IMR-90 (cell line): Measurements from ENCODE around the gene PRRX1. TPM values are rescaled to one million over a fixed set of nuclear protein-coding genes. Genes with fewer than 3 reads are reported as not detected.

Experiments used
- ATAC-seq: fragments of 200-7000 bp; cut with Tn5 transposase; 2 replicates; pipeline ENCODE4 v1.9.1; 2020; ENCODE audit warnings: low read depth, mild to moderate bottlenecking, moderate library complexity
- BruUV-seq: library from RNA; stranded (reverse); fragments of 400-500 nt; replicated peaks from 2 replicates; lab custom pipeline; 2021; lab: Mats Ljungman, UMichigan
- CTCF ChIA-PET: fragments of 300-600 bp; formaldehyde crosslinking; extraction: SDS; loops from one replicate; lab custom pipeline; 2021; ENCODE audit warnings: antibody characterized with exemption; lab: Yijun Ruan, JAX
- POLR2A ChIA-PET: fragments of 300-600 bp; sonication (Branson Sonifier 250); formaldehyde crosslinking; loops from one replicate; lab custom pipeline; 2022; ENCODE audit warnings: antibody characterized with exemption; ENCODE audit not compliant: unreplicated experiment; lab: Charles Lee
- DNase-seq: peaks from one replicate; pipeline ENCODE4 v3.0.0; 2013
- H2AFZ ChIP-seq: replicated peaks from 2 replicates; pipeline ENCODE3; 2013; ENCODE audit warnings: low read length, mild to moderate bottlenecking; ENCODE audit not compliant: poor library complexity
- H2AK5ac ChIP-seq: 2 replicates; pipeline ENCODE4 v1.6.1; 2013; ENCODE audit warnings: low read depth, low read length, inconsistent platforms
- H2AK9ac ChIP-seq: replicated peaks from 2 replicates; pipeline ENCODE3; 2013; ENCODE audit warnings: mild to moderate bottlenecking, low read depth, low read length, moderate library complexity; ENCODE audit not compliant: poor library complexity
- H2BK120ac ChIP-seq: 2 replicates; pipeline ENCODE4 v1.6.1; 2013; ENCODE audit warnings: low read depth, low read length, inconsistent platforms
- H2BK15ac ChIP-seq: 3 replicates; pipeline ENCODE4 v1.6.1; 2013; ENCODE audit warnings: low read depth, low read length, inconsistent platforms
- H2BK20ac ChIP-seq: 2 replicates; pipeline ENCODE4 v1.6.1; 2013; ENCODE audit warnings: low read depth, mild to moderate bottlenecking, inconsistent platforms, low read length, moderate library complexity
- H2BK5ac ChIP-seq: 2 replicates; pipeline ENCODE4 v1.6.1; 2013; ENCODE audit warnings: mild to moderate bottlenecking, low read depth, low read length, inconsistent platforms; ENCODE audit not compliant: poor library complexity, severe bottlenecking
- H3K14ac ChIP-seq: replicated peaks from 2 replicates; pipeline ENCODE4 v1.6.1; 2013; ENCODE audit warnings: low read depth, low read length, inconsistent platforms
- H3K18ac ChIP-seq: 2 replicates; pipeline ENCODE4 v1.6.1; 2013; ENCODE audit warnings: low read depth, low read length, control low read depth
- H3K23ac ChIP-seq: 2 replicates; pipeline ENCODE4 v1.6.1; 2013; ENCODE audit warnings: low read depth, low read length, inconsistent platforms
- H3K27ac ChIP-seq: 2 replicates; pipeline ENCODE4 v1.5.1; 2013; ENCODE audit warnings: mild to moderate bottlenecking, control low read depth, low read length; ENCODE audit not compliant: insufficient read depth
- H3K27me3 ChIP-seq: 2 replicates; pipeline ENCODE4 v1.6.1; 2013; ENCODE audit warnings: low read length; ENCODE audit not compliant: control insufficient read depth, insufficient read depth
- H3K36me3 ChIP-seq: 2 replicates; pipeline ENCODE4 v1.6.1; 2013; ENCODE audit warnings: low read length, mixed read lengths; ENCODE audit not compliant: control insufficient read depth, insufficient read depth
- H3K4ac ChIP-seq: 2 replicates; pipeline ENCODE4 v1.6.1; 2013; ENCODE audit warnings: low read depth, low read length, inconsistent platforms
- H3K4me1 ChIP-seq: 2 replicates; pipeline ENCODE4 v1.6.1; 2013; ENCODE audit warnings: low read length, mixed read lengths; ENCODE audit not compliant: control insufficient read depth, insufficient read depth
- H3K4me2 ChIP-seq: 2 replicates; pipeline ENCODE4 v1.6.1; 2013; ENCODE audit warnings: low read depth, mild to moderate bottlenecking, control low read depth, low read length, moderate library complexity
- H3K4me3 ChIP-seq: 2 replicates; pipeline ENCODE4 v1.5.1; 2013; ENCODE audit warnings: low read depth, mild to moderate bottlenecking, control low read depth, low read length, moderate library complexity; ENCODE audit not compliant: insufficient read depth
- H3K56ac ChIP-seq: 2 replicates; pipeline ENCODE4 v1.6.1; 2013; ENCODE audit warnings: low read length, inconsistent platforms; ENCODE audit not compliant: insufficient read depth; ENCODE audit errors: extremely low read depth
- H3K79me1 ChIP-seq, 2 experiments: 2 replicates each; pipeline ENCODE4 v1.6.1; 2013; ENCODE audit warnings: low read length in 2 of 2, inconsistent platforms in 1 of 2, low read depth in 1 of 2
- H3K9ac ChIP-seq: 2 replicates; pipeline ENCODE4 v1.6.1; 2013; ENCODE audit warnings: low read depth, low read length, control low read depth
- H3K9me1 ChIP-seq: 2 replicates; pipeline ENCODE4 v1.6.1; 2013; ENCODE audit warnings: low read length, inconsistent platforms; ENCODE audit not compliant: insufficient read depth
- H3K9me3 ChIP-seq: 2 replicates; pipeline ENCODE4 v1.6.1; 2013; ENCODE audit warnings: low read length; ENCODE audit not compliant: control insufficient read depth, insufficient read depth
- H4K20me1 ChIP-seq: 2 replicates; pipeline ENCODE4 v1.6.1; 2013; ENCODE audit warnings: low read length, inconsistent platforms; ENCODE audit not compliant: insufficient read depth
- H4K5ac ChIP-seq: 2 replicates; pipeline ENCODE4 v1.6.1; 2013; ENCODE audit warnings: mild to moderate bottlenecking, low read depth, low read length, control low read depth
- H4K8ac ChIP-seq, 2 experiments: 2 replicates each; pipeline ENCODE4 v1.6.1; 2013; ENCODE audit warnings: low read depth in 2 of 2, low read length in 2 of 2, control low read depth in 1 of 2, inconsistent platforms in 1 of 2
- H4K91ac ChIP-seq: 2 replicates; pipeline ENCODE4 v1.6.1; 2013; ENCODE audit warnings: low read depth, low read length, inconsistent platforms; ENCODE audit not compliant: insufficient read depth
- CEBPB ChIP-seq: IDR thresholded peaks from 2 replicates; pipeline ENCODE4 v1.6.1; 2012; ENCODE audit warnings: low read depth, low read length, improper control_type of control experiment
- MAZ ChIP-seq: IDR thresholded peaks from 2 replicates; pipeline ENCODE4 v1.6.1; 2012; ENCODE audit warnings: low read depth, mild to moderate bottlenecking, low read length, improper control_type of control experiment, moderate library complexity, borderline replicate concordance
- dilution Hi-C: fragments of 300-500 bp; cut with HindIII; formaldehyde crosslinking; loops from one replicate; pipeline ENCODE4 v1.14.3; 2018; ENCODE audit warnings: low sequenced_read_pairs; ENCODE audit not compliant: unreplicated experiment
- in situ Hi-C: fragments of 300-500 bp; cut with MboI; formaldehyde crosslinking; loops from 3 replicates; pipeline ENCODE4 v1.14.3; 2019; ENCODE audit warnings: low sequenced_read_pairs, inconsistent platforms, mixed read lengths
- intact Hi-C: fragments of 100-400 bp; cut with micrococcal nuclease; formaldehyde crosslinking; loops from 2 replicates; pipeline ENCODE4 v1.10.0; 2022
- polyA plus RNA-seq, 3 experiments: library from polyadenylated mRNA; depleted of rRNA; stranded (reverse); fragments of >200 nt; gene quantifications; 2 replicates each; pipeline ENCODE4 v1.2.3, GENCODE V29; 2012; ENCODE audit warnings: low replicate concordance in 1 of 3
- total RNA-seq: library from RNA; depleted of rRNA; stranded (reverse); fragments of >200 nt; gene quantifications from 2 replicates; pipeline ENCODE4 v1.2.3, GENCODE V29; 2012

The PRRX1 gene
- total and polyA plus RNA-seq, 2 of the 4 experiments (the other 2 are of a cell fraction) = 50.0 to 65.4 TPM

DNA sequence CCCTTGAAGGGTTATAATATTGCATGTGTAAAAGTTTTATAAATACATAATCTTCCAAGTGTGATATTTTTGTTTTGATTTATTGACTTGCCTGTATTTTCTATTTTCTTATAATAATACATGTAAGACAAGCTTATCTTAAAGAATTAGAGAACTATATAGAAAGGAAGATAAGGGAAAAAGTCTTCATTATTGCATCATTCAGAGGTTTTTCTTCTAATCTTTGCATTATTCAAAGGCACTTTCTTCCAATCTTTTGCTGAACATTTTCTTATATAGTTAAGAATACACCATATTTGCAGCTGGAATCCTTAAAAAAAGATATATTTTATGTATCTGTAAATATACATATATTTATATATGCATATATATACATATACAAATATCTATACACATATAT is 33.4 kb downstream of the PRRX1 start:
- TF ChIP-seq MAZ (no peak), CEBPB (peak; percentile 51; the same call in 1 of the 2 replicates)
- H3K36me3 ChIP-seq = 0 out of 2 replicates have a peak, but pooled peaks cover 2% of the 10 kb centered on the region
- H2BK5ac ChIP-seq = no peak overlapping the region
- ChIA-PET POLR2A (no interaction called here), CTCF (interaction anchor here (1.2 kb wide), 1 partner anchor 232 kb away, joined by 3 read pairs; no protein-coding TSS in a partner anchor)
- H3K4me3 ChIP-seq = no peak overlapping the region
- in situ Hi-C loops (no loop called here), dilution Hi-C loops (no loop called here), intact Hi-C loops (no loop called here)
- no peaks in the 10 kb centered on the region for H3K9me3 ChIP-seq
- no peak overlapping the region for H3K18ac ChIP-seq
- no peak overlapping the region for H3K27ac ChIP-seq
- DNase-seq (no peak), ATAC-seq (no peak)
- no peak overlapping the region for H2BK15ac ChIP-seq
- H4K20me1 ChIP-seq = no peaks in the 10 kb centered on the region
- H4K5ac ChIP-seq = no peak overlapping the region
- no peak overlapping the region for H3K14ac ChIP-seq
- no peak overlapping the region for H3K9ac ChIP-seq
- H4K91ac ChIP-seq = no peak overlapping the region
- peaks cover 23 to 68% of the 10 kb centered on the region in 2 experiments for H3K79me1 ChIP-seq
- no peak overlapping the region for H2AFZ ChIP-seq
- no peak overlapping the region for H2AK5ac ChIP-seq
- H3K4me2 ChIP-seq = no peak overlapping the region
- no peaks in the 10 kb centered on the region for H3K27me3 ChIP-seq
- no peak overlapping the region for H3K23ac ChIP-seq
- H4K8ac ChIP-seq = no peak overlapping the region
- no TSS peak for BruUV-seq
- no peak overlapping the region for H3K4ac ChIP-seq
- peaks cover 12% of the 10 kb centered on the region for H3K9me1 ChIP-seq
- no peak overlapping the region for H2AK9ac ChIP-seq
- H3K4me1 ChIP-seq = peaks cover 23% of the 10 kb centered on the region
- no peak overlapping the region for H2BK120ac ChIP-seq
- H2BK20ac ChIP-seq = no peak overlapping the region
- no peak overlapping the region for H3K56ac ChIP-seq
